Kasumi-1 (cell line): ENCODE measurements around the gene WHAMM.
"Not testable (repeated sequence)": the region's sequence is repeated elsewhere in the genome, so short reads cannot be mapped to it uniquely, and the experiment has no call there.

Experiments used
- DNase-seq, 2 experiments: peaks; one replicate each; lab custom pipeline; 2025; lab: John Stamatoyannopoulos, UW

Gene WHAMM

GRCh38 chr15:82838096-82838735, 28.8 kb downstream of the WHAMM start:
- no peak for DNase-seq

- DNase-seq: no peak
Measured at GRCh38 chr15:82839136-82839535, 29.7 kb downstream of the WHAMM start.

- DNase-seq: no peak
Measured at GRCh38 chr15:82840166-82840565, 30.7 kb downstream of the WHAMM start.

GRCh38 chr15:82843566-82843965, 34.1 kb downstream of the WHAMM start:
- peak; percentile 65 to 68 for DNase-seq

- no peak for DNase-seq
Measured at GRCh38 chr15:82845686-82846085, 36.3 kb downstream of the WHAMM start.

- no peak for DNase-seq
Measured at GRCh38 chr15:82846621-82847020, 37.2 kb downstream of the WHAMM start.

GRCh38 chr15:82847703-82848102, 38.3 kb downstream of the WHAMM start:
- DNase-seq: no peak

- DNase-seq: no peak
Measured at GRCh38 chr15:82848241-82848993, 39.0 kb downstream of the WHAMM start.

- peak; percentile 95 to 98 for DNase-seq
Measured at GRCh38 chr15:82849556-82850512, 40.4 kb downstream of the WHAMM start.

- no peak for DNase-seq
Measured at GRCh38 chr15:82850731-82851130, 41.3 kb downstream of the WHAMM start.

- no peak for DNase-seq
Measured at GRCh38 chr15:82851306-82851850, 42.0 kb downstream of the WHAMM start.

- DNase-seq: no peak
Measured at GRCh38 chr15:82851981-82852511, 42.6 kb downstream of the WHAMM start.

GRCh38 chr15:82852941-82853561, 43.6 kb downstream of the WHAMM start:
- DNase-seq: peak; percentile 54 to 64

GRCh38 chr15:82854554-82854953, 45.1 kb downstream of the WHAMM start:
- DNase-seq: no peak

GRCh38 chr15:82855286-82856100, 46.1 kb downstream of the WHAMM start:
- DNase-seq: peak; percentile 19 to 38

- no peak for DNase-seq
Measured at GRCh38 chr15:82856397-82857170, 47.2 kb downstream of the WHAMM start.

GRCh38 chr15:82858932-82859331, 49.5 kb downstream of the WHAMM start:
- no peak for DNase-seq

- no peak for DNase-seq
Measured at GRCh38 chr15:82862886-82863285, 53.5 kb downstream of the WHAMM start.

GRCh38 chr15:82864967-82865366, 55.5 kb downstream of the WHAMM start:
- no peak for DNase-seq

- DNase-seq: not testable (repeated sequence)
Measured at GRCh38 chr15:82865581-82865980, 56.2 kb downstream of the WHAMM start.
